ENCODE results near the gene BRD4.
A peak's percentile ranks its signal among the peaks of the same experiment; 100 is the strongest.
"Not testable (repeated sequence)": the region's sequence is repeated elsewhere in the genome, so short reads cannot be mapped to it uniquely, and the experiment has no call there.

BRD4 gene

GRCh38 chr19:15358918-15359317 lies 26.6 kb upstream of the BRD4 start:
- no peak for FAIRE-seq

- FAIRE-seq, result no peak
Measured at GRCh38 chr19:15357906-15358305, 25.6 kb upstream of the BRD4 start.

DNA sequence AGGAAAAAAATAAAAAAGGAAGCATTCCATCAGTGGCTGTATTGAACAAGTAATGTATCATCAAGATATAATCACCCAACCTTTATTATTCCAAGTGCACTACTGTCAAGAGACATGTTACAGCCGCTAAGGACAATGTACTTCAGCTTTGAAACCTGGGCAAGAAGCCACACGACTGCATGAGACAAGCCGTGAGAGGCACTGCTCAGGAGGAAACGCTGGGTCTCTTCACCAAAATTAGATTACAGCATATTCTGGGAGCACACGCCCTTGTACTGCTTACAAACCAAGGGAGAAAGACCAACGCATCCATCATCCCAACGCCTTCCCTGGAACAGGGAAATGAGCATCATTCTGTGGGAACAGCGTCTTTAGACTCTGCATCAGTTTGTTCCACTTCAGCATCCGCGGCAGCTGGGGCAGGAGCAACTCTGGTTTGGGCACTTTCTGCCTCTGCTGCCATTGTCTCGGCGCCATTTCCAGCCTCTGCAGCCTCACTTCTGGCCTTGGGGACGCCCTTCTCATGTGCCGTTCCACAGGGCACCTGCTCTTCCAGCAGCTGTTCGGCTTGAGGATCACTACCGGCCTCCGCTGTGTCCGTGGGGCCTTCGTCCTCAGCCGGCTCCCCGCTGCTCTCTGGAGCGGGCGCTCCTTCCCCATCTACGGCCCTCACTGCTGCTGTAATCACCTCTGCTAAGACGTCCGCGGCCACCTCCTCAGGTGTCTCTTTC lies 22.4 kb upstream of the BRD4 start:
- no peak for FAIRE-seq

GRCh38 chr19:15353908-15354307 lies 21.6 kb upstream of the BRD4 start:
- no peak for FAIRE-seq

- not testable (repeated sequence) for FAIRE-seq
Measured at GRCh38 chr19:15352535-15352934, 20.2 kb upstream of the BRD4 start.

GRCh38 chr19:15341328-15341727 lies 9.0 kb upstream of the BRD4 start:
- not testable (repeated sequence) for FAIRE-seq

- no peak for FAIRE-seq
Measured at GRCh38 chr19:15340086-15340485, 7.7 kb upstream of the BRD4 start.

DNA sequence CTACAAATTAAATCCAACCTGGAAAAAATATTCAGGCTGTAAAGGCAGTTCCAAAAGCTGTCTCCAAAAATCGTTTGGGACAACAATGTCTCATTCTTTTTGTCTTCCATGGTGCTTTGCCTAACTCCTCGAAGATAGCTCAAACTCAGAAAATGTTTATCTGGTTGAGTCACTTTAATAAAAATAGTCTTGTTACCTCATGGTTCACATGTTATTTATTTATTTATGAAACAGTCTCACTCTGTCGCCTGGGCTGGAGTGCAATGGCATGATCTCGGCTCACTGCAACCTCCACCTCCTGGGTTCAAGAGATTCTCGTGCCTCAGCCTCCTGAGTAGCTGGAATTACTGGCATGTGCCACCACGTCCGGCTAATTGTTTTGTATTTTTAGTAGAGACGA lies 4.9 kb upstream of the BRD4 start:
- FAIRE-seq, result no peak

GRCh38 chr19:15335992-15336391 lies 3.7 kb upstream of the BRD4 start:
- FAIRE-seq, result not testable (repeated sequence)

- FAIRE-seq, result no peak
Measured at GRCh38 chr19:15331419-15332310, 674 bp downstream of the BRD4 start.

DNA sequence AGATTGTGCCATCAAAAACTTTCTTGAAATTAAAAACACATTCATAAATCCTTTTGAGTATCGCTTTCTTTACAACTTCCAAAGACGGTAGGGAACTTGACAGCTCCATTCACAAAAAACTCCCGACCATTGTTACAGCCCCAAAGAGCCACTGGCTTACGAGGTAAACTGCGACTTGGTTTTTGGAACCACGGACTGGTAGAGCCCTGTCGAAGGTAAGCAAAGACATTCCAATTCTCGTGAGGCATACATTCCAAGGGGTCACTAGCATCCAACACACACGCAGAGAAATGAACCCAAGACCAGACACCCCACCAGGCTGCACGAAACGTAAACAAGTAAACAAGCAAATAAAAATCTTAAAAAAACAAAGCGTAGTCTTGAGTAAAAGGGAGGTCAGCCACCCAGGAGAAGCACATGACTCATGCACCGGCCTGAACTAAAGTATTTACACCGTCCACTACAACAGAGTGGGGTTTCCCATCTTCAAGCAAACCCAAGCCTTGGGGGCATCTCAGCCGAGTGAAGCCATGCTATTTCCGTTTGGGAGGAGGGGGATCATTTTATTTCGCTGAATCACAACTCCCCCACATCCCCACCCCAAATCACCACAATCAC lies 1.4 kb downstream of the BRD4 start:
- no peak for FAIRE-seq

DNA sequence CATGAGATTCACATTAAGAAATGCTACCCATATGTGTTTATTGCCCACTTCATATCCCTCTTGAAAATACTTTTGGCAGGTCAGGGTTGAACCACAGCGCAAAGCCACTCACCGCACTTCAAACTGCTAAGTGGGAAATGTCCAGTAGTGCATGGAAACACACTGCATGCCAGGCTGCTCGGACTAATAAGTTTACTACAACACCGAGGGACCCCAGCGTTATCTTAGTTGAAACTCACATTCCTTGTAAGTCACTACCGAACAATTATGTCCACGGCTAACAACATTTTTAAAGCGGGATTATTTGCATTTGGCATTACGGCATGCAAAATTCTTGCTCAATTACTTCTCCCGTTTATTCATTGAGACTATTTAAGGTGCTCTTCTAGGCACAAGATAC lies 4.0 kb downstream of the BRD4 start:
- no peak for FAIRE-seq

- no peak for FAIRE-seq
Measured at GRCh38 chr19:15324791-15325519, 7.4 kb downstream of the BRD4 start.

DNA sequence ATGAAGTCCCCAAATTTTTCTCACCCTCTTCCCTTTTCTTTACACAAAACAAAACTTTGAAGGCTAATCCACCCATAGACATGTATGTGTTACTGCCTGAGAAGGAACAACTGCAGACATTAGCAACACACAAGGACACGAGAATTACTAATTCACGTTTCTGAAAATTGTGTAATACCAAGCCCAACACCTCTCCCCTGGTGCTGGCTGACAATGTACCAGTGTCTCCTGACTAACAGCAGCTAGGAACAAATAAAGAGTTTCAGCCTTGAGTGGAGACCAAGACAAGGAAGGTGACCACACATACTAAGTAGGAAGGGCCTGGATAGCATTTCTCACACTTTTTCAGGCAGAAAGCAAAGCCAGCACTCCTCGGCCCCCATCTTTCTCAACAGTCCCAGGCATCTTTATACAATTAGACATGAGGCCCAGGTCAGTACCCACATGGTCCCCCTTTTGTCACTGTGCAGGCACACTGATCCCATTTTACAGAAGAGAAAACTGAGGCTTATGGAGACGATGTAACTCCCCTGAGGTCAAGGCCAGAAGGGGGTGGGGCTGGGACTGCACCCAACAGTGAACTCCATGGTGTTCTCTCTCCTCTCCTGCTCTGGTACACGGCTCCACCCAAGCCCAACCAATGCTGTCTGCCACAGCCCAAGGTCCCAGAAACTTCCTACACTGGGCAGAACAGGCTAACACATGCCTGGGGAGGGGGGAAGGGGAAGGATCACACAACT lies 8.7 kb downstream of the BRD4 start:
- no peak for FAIRE-seq

GRCh38 chr19:15321739-15322138 lies 10.6 kb downstream of the BRD4 start:
- no peak for FAIRE-seq

DNA sequence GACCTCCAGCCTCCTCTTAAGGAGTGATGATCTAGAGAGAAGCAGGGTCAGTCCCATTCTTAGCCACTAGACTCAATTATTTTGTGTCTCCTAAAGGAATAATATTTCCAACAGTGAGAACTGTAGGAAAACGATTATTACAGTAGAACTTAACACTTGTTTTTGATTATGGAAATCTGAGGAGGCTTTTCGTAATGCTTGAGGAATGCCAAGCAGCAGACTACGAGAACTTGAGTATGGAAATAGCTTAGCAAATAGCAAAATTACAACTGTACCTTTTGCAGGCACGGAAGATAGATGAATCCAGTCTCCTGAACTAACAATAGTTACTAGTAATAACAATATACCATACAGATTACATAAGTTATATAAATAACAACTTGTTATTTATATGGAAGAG lies 12.2 kb downstream of the BRD4 start:
- FAIRE-seq, result peak; percentile 60

DNA sequence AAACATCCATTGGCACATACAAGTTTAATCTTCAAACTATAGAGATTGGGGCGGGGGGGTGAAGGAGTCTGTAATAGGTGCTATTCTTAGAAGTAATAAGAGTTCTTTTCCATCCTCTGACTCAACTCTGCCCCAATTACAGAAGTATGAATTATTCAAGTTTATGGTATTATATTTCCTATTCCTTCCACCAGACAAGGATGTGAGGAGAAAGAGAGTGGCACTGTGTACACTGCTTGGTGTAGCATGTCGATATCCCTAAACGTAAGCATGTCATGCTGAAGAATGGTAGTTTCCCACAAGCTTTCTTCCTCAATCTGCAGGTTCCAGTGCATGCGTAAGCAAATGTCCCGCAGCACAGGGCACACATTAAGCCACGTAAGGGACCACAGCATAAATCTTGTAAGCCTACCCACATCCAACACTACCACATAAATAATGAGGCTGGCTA lies 14.1 kb downstream of the BRD4 start:
- no peak for FAIRE-seq

GRCh38 chr19:15317392-15318071 lies 14.8 kb downstream of the BRD4 start:
- FAIRE-seq, result no peak

- FAIRE-seq, result no peak
Measured at GRCh38 chr19:15316498-15316897, 15.8 kb downstream of the BRD4 start.

GRCh38 chr19:15315101-15315500 lies 17.2 kb downstream of the BRD4 start:
- FAIRE-seq, result no peak

GRCh38 chr19:15313649-15314279 lies 18.6 kb downstream of the BRD4 start:
- FAIRE-seq, result no peak
